ENCODE data around the gene LGALS12.
"Not testable (repeated sequence)": the region's sequence is repeated elsewhere in the genome, so short reads cannot be mapped to it uniquely, and the experiment has no call there.

The LGALS12 gene

DNA sequence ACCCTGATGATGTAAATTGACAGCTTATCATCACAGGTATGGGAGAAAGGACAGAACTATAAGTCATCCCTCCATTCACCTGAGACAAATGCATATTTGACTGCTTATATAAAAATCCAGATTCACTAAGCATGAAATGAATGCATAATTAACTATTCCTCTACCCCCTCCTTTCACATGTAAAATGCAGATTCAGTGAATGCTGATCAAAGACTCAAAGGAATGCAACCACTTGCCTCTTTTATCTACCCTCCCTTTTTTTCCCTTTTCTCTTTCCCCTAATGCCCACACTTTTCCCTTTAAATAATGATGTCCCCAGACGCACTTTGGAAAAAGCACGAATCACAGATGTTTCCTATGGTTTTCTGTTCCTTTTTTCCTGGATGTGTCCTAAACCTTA lies 26.2 kb downstream of the LGALS12 start:
- Histone ChIP-seq H3K27me3 (ENCODE audit: control insufficient read depth in 1 of 2, insufficient read depth in 2 of 2, low read length in 2 of 2) (no peaks in the 10 kb centered on the region), H3K4me3 (ENCODE audit: low read length in 2 of 2) (no peak overlapping the region), H3K9me3 (ENCODE audit: control insufficient read depth in 2 of 2, low read length in 2 of 2) (no peaks in the 10 kb centered on the region), H3K4me1 (ENCODE audit: control insufficient read depth, insufficient read depth, low read length) (peaks cover 18% of the 10 kb centered on the region), H3K27ac (ENCODE audit: low read length) (no peak overlapping the region), H3K36me3 (ENCODE audit: control insufficient read depth in 2 of 2, insufficient read depth in 2 of 2, low read length in 2 of 2) (no peaks in the 10 kb centered on the region), H3K9ac (ENCODE audit: low read length in 2 of 2) (no peak overlapping the region)

DNA sequence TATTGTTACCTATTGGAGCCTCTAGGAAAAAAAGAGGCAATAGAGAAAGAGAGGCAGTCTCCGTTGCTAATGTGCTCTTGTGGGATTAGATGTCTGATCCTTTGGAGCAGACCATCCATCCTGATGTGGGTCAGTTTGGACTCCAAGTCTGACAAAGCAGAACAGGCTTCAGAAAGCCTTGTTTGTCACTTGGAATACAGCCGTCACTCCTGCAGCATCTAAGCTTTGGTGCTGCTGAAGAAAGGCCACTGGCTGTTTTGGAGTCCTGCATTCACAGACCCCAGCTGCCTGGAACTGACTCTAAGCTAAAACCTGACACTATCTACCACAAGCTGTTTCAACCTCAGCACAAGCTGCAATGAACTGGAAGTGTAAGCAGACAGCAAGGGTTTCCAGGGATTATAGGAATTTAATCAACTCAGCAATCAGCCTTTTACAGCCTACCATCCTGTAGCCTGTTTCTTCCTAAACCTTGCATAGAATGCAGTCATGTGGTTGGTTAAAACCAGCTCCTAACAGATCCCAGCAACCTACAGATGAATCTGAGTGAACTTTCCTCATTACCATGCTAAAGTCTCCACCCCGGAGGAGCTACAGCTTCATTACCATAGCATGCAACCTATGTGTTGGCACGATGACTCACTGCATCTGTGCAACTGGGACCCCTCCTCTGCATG lies 27.1 kb downstream of the LGALS12 start:
- Histone ChIP-seq H3K4me1 (ENCODE audit: control insufficient read depth, insufficient read depth, low read length) (peaks cover 25% of the 10 kb centered on the region), H3K4me3 (ENCODE audit: low read length in 2 of 2) (no peak overlapping the region), H3K27me3 (ENCODE audit: control insufficient read depth in 1 of 2, insufficient read depth in 2 of 2, low read length in 2 of 2) (no peaks in the 10 kb centered on the region), H3K36me3 (ENCODE audit: control insufficient read depth in 2 of 2, insufficient read depth in 2 of 2, low read length in 2 of 2) (no peaks in the 10 kb centered on the region), H3K27ac (ENCODE audit: low read length) (no peak overlapping the region), H3K9ac (ENCODE audit: low read length in 2 of 2) (no peak overlapping the region), H3K9me3 (ENCODE audit: control insufficient read depth in 2 of 2, low read length in 2 of 2) (no peaks in the 10 kb centered on the region)

DNA sequence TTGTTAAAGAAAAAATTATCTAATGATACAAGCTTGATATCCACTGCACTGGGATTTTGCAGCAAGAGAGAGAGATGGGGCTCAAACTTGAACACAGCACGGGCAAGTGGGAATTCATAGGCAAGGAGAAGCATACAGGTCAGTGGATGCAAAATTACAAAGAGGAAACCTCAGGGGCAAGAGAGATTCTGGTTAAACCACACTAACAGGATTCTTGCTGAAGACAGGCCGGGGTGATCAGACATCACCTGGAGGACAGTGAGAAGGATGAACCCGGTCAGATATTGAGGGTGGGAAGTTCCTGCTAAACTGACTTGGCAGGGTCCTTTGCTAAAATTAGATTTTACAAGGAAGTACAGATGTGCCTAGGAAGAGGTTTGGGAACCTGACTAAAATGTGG lies 28.2 kb downstream of the LGALS12 start:
- no peak overlapping the region for H3K27ac ChIP-seq (ENCODE audit: low read length)
- H3K4me1 ChIP-seq (ENCODE audit: control insufficient read depth, insufficient read depth, low read length): peaks cover 35% of the 10 kb centered on the region
- no peaks in the 10 kb centered on the region for H3K27me3 ChIP-seq (ENCODE audit: control insufficient read depth in 1 of 2, insufficient read depth in 2 of 2, low read length in 2 of 2)
- H3K9me3 ChIP-seq (ENCODE audit: control insufficient read depth in 2 of 2, low read length in 2 of 2): no peaks in the 10 kb centered on the region
- H3K9ac ChIP-seq (ENCODE audit: low read length in 2 of 2): no peak overlapping the region
- H3K36me3 ChIP-seq (ENCODE audit: control insufficient read depth in 2 of 2, insufficient read depth in 2 of 2, low read length in 2 of 2): no peaks in the 10 kb centered on the region
- H3K4me3 ChIP-seq (ENCODE audit: low read length in 2 of 2): no peak overlapping the region

DNA sequence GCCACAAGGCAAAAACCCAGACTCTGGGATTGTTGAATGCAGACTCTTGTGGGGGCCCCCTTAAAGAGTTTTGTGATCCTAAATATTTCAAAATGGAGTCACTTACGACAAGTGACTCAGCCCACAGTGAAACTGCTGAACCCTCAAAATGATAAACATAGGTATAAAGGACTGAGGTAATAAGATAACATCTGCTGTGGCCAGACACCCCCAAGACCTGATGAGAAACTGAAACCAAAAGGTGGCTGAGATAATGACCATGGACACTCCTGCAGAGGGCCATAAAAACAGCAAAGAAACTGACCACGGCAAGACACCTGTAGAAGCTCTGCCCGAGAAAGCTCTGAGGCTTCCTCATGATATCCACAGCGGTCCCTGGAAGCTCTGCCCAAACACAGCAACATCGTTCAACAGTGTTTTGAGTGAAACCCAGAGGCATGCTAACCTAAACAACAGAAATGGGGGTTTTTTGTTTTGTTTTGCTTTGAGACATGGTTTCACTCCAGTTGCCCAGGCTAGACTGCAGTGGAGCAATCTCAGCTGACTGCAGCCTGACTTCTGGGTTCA lies 29.1 kb downstream of the LGALS12 start:
- no peak overlapping the region for H3K4me3 ChIP-seq (ENCODE audit: low read length in 2 of 2)
- no peak overlapping the region for H3K9ac ChIP-seq (ENCODE audit: low read length in 2 of 2)
- H3K27ac ChIP-seq (ENCODE audit: low read length): no peak overlapping the region
- H3K9me3 ChIP-seq (ENCODE audit: control insufficient read depth in 2 of 2, low read length in 2 of 2): no peaks in the 10 kb centered on the region
- H3K27me3 ChIP-seq (ENCODE audit: control insufficient read depth in 1 of 2, insufficient read depth in 2 of 2, low read length in 2 of 2): no peaks in the 10 kb centered on the region
- no peaks in the 10 kb centered on the region for H3K36me3 ChIP-seq (ENCODE audit: control insufficient read depth in 2 of 2, insufficient read depth in 2 of 2, low read length in 2 of 2)
- peaks cover 35% of the 10 kb centered on the region for H3K4me1 ChIP-seq (ENCODE audit: control insufficient read depth, insufficient read depth, low read length)

DNA sequence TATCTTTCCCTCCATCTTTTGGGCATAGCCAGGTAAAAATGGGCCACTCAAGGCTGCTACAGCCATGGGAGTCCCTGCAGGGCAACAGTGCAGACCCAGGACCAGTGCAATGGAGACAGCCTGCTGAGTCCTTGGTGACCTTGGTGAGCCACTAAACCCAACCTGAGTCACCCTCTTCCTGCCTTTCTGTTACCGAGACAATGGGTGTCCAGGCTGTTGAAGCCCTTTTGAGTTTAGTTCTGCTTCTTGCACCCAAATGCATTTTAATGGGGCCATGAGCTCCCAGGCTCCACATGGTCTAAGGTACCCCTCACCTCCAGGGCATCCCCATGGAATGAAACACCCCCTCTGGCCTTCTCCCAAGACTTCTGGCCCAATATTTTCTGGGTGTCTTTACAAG lies 29.9 kb downstream of the LGALS12 start:
- H3K27ac ChIP-seq (ENCODE audit: low read length): peak overlapping the region; percentile 97
- no peaks in the 10 kb centered on the region for H3K9me3 ChIP-seq (ENCODE audit: control insufficient read depth in 2 of 2, low read length in 2 of 2)
- no peaks in the 10 kb centered on the region for H3K27me3 ChIP-seq (ENCODE audit: control insufficient read depth in 1 of 2, insufficient read depth in 2 of 2, low read length in 2 of 2)
- H3K9ac ChIP-seq (ENCODE audit: low read length in 2 of 2): no peak overlapping the region
- H3K36me3 ChIP-seq (ENCODE audit: control insufficient read depth in 2 of 2, insufficient read depth in 2 of 2, low read length in 2 of 2): no peaks in the 10 kb centered on the region
- peaks cover 35% of the 10 kb centered on the region for H3K4me1 ChIP-seq (ENCODE audit: control insufficient read depth, insufficient read depth, low read length)
- H3K4me3 ChIP-seq (ENCODE audit: low read length in 2 of 2): peak overlapping the region in 1 of 2 donors; percentile 81

DNA sequence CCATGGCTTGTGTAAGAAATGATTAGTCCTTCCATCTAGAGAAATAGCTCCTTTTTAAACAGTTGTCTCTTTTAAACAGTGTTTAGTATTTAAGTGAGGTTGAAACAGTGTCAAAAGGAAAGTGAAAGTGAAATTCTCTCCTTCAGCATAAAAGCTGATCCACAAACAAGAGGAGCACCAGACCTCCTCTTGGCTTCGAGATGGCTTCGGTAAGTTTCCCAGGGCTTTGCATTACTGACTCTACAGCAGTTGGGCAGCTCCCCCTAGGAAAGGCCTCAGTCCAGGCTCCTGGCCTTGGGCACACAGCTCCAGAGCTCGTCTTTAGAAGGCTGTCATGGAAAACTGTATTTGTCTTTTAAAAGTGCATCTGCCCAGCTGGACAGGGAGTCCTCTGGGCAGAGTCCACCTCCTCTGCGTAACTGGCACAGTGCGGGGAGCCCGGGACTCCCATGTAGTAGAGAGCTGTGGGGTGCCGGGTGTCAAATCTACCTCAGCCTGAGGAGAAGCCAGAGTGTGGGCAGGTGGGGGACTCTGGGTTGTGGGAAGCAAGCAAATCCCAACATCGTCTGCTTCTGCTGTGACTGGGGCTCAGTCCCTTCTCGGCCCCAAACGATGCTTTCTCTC lies 30.9 kb downstream of the LGALS12 start, which contains the start of gene PLAAT4:
Gene PLAAT4, plus strand, starts transcription at position 140 of the 624 bp plus-strand sequence. Its CDS starts 61 bp downstream, at position 201.
- peak within 1 kb of the TSS; percentile 73 to 89 for H3K9ac ChIP-seq (ENCODE audit: low read length in 2 of 2)
- peaks cover 35% of the 10 kb centered on the region for H3K4me1 ChIP-seq (ENCODE audit: control insufficient read depth, insufficient read depth, low read length)
- H3K36me3 ChIP-seq (ENCODE audit: control insufficient read depth in 2 of 2, insufficient read depth in 2 of 2, low read length in 2 of 2): no peaks in the 10 kb centered on the region

DNA sequence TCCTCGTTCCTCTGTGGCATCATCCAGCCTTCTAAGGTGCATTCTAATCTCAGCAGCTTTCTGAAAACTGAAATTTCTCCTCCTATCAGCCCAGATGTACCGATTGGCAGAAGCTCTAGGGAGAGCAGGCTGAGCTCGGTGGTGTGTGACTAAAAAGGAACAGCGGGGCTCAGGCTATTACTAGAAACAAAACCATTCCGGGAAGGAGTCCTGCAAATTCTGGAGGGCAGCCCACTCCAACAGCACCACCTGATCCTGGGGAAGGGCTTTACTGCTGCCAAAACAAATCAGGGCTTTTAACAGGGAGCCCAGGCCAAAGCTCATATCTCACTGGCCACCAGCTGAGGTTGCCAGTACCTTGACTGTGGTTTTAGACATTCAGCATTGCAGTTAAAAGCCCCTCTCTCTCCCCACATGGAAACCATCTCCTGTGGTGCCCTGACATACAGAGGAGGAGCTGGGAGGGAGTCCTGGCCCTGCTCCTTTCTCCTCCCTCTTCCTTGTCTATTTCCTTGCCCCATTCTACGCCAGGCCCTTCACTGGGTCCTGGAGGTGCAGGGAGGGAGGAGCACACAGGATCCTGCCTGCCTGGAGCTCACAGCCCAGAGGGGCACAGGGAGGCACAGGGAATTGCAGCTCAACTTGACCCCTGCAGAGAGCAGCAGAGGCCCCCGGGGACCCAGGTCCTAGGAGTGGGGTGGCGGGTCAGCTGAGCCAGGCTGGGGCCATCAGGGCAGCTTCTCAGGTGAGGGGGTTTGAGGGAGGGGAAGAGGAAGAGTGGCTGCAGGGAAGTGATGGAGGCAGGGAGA lies 31.6 kb downstream of the LGALS12 start:
- H3K9ac ChIP-seq (ENCODE audit: low read length in 2 of 2): peak overlapping the region; percentile 73 to 89
- H3K27ac ChIP-seq (ENCODE audit: low read length): peak overlapping the region; percentile 97
- H3K4me3 ChIP-seq (ENCODE audit: low read length in 2 of 2): peak overlapping the region; percentile 79 to 81
- H3K9me3 ChIP-seq (ENCODE audit: control insufficient read depth in 2 of 2, low read length in 2 of 2): no peaks in the 10 kb centered on the region
- H3K4me1 ChIP-seq (ENCODE audit: control insufficient read depth, insufficient read depth, low read length): peaks cover 35% of the 10 kb centered on the region
- no peaks in the 10 kb centered on the region for H3K36me3 ChIP-seq (ENCODE audit: control insufficient read depth in 2 of 2, insufficient read depth in 2 of 2, low read length in 2 of 2)
- no peaks in the 10 kb centered on the region for H3K27me3 ChIP-seq (ENCODE audit: control insufficient read depth in 1 of 2, insufficient read depth in 2 of 2, low read length in 2 of 2)

More for the DNA sequence above, 30.9 kb downstream of the LGALS12 start, which contains the start of gene PLAAT4:
- peak within 1 kb of the TSS; percentile 97 for H3K27ac ChIP-seq (ENCODE audit: low read length)
- peak within 1 kb of the TSS; percentile 79 to 81 for H3K4me3 ChIP-seq (ENCODE audit: low read length in 2 of 2)
- H3K9me3 ChIP-seq (ENCODE audit: control insufficient read depth in 2 of 2, low read length in 2 of 2): no peaks in the 10 kb centered on the region
- no peaks in the 10 kb centered on the region for H3K27me3 ChIP-seq (ENCODE audit: control insufficient read depth in 1 of 2, insufficient read depth in 2 of 2, low read length in 2 of 2)

DNA sequence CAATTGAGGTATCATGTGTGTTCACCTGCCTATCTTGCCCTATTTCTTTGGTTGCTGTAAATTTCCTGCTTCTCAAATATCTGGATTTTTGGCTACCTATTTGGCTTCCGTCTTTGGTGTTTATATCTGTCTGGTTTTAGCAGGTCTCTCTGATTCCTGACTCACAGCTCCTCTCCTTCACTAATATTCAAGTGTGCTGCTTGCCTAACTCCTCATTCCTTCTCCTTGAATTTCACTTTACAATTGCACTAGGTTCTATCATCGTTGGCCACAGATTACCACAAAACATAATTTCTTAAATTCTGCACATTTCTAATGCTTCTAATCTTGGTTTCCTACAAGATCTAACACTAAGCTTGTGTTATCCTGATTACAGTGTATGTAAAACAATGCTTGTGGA lies 36.6 kb downstream of the LGALS12 start:
- peaks cover 8 to 23% of the 10 kb centered on the region in 2 donors for H3K36me3 ChIP-seq (ENCODE audit: control insufficient read depth in 2 of 2, insufficient read depth in 2 of 2, low read length in 2 of 2)
- not testable (repeated sequence) for H3K27ac ChIP-seq (ENCODE audit: low read length); H3K27me3 ChIP-seq (ENCODE audit: control insufficient read depth in 1 of 2, insufficient read depth in 2 of 2, low read length in 2 of 2); H3K4me3 ChIP-seq (ENCODE audit: low read length in 2 of 2); H3K9ac ChIP-seq (ENCODE audit: low read length in 2 of 2); H3K9me3 ChIP-seq (ENCODE audit: control insufficient read depth in 2 of 2, low read length in 2 of 2)
- peaks cover 14% of the 10 kb centered on the region for H3K4me1 ChIP-seq (ENCODE audit: control insufficient read depth, insufficient read depth, low read length)

DNA sequence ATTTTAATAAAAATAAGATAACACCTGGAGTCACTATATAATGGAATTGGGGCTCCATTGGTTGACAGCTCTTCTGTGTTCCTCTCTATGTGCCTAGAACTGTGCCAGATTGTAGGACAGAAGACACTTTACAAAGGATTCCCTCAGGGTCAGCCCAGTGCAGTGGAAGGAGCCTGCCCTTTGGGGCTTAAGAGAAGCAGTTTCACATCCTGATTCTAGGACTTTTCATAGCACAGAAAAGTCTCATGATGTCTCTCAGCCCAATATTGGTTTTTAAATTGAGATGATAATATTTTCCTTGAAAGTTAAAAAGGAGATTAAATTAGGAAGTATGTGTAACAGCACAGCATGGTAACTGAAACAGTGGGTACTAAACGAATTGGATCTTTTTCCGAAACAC lies 37.8 kb downstream of the LGALS12 start:
- H3K27me3 ChIP-seq (ENCODE audit: control insufficient read depth in 1 of 2, insufficient read depth in 2 of 2, low read length in 2 of 2): no peaks in the 10 kb centered on the region
- no peak overlapping the region for H3K27ac ChIP-seq (ENCODE audit: low read length)
- peaks cover 2% of the 10 kb centered on the region for H3K4me1 ChIP-seq (ENCODE audit: control insufficient read depth, insufficient read depth, low read length)
- no peak overlapping the region for H3K4me3 ChIP-seq (ENCODE audit: low read length in 2 of 2)
- H3K36me3 ChIP-seq (ENCODE audit: control insufficient read depth in 2 of 2, insufficient read depth in 2 of 2, low read length in 2 of 2): peaks cover 8 to 23% of the 10 kb centered on the region in 2 donors
- H3K9me3 ChIP-seq (ENCODE audit: control insufficient read depth in 2 of 2, low read length in 2 of 2): no peaks in the 10 kb centered on the region
- H3K9ac ChIP-seq (ENCODE audit: low read length in 2 of 2): no peak overlapping the region

DNA sequence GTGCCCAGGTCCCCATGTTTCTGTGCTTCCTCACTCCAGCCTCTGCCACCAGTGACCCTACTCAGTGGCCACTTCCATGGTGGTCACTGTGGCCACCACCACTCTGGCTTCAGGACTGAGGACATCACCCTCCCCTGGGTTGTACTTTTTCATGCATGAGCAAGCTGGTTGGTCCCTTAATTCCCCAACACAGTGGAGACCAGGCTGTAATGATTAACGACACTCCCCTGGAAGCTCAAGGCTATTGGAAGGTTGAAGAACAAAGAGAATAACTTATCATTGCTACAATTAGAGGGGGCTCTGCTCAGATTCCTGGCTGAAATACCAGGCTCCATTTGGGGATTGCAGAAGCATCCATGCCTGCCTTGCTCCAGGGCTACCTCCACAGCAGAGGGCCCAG lies 41.2 kb downstream of the LGALS12 start:
- Histone ChIP-seq H3K27ac (ENCODE audit: low read length) (no peak overlapping the region), H3K4me3 (ENCODE audit: low read length in 2 of 2) (no peak overlapping the region), H3K4me1 (ENCODE audit: control insufficient read depth, insufficient read depth, low read length) (no peaks in the 10 kb centered on the region), H3K9me3 (ENCODE audit: control insufficient read depth in 2 of 2, low read length in 2 of 2) (no peaks in the 10 kb centered on the region), H3K36me3 (ENCODE audit: control insufficient read depth in 2 of 2, insufficient read depth in 2 of 2, low read length in 2 of 2) (peaks cover 8 to 23% of the 10 kb centered on the region in 2 donors), H3K9ac (ENCODE audit: low read length in 2 of 2) (no peak overlapping the region), H3K27me3 (ENCODE audit: control insufficient read depth in 1 of 2, insufficient read depth in 2 of 2, low read length in 2 of 2) (no peaks in the 10 kb centered on the region)
